Embryonic facial prominence (tissue), 1 donor: ENCODE results near the gene PLXNA1.

Source experiments
- DNase-seq: peaks from one replicate; pipeline ENCODE4 v3.0.0-alpha.2; 2016; ENCODE audit errors: extremely low spot score

Gene PLXNA1

DNA sequence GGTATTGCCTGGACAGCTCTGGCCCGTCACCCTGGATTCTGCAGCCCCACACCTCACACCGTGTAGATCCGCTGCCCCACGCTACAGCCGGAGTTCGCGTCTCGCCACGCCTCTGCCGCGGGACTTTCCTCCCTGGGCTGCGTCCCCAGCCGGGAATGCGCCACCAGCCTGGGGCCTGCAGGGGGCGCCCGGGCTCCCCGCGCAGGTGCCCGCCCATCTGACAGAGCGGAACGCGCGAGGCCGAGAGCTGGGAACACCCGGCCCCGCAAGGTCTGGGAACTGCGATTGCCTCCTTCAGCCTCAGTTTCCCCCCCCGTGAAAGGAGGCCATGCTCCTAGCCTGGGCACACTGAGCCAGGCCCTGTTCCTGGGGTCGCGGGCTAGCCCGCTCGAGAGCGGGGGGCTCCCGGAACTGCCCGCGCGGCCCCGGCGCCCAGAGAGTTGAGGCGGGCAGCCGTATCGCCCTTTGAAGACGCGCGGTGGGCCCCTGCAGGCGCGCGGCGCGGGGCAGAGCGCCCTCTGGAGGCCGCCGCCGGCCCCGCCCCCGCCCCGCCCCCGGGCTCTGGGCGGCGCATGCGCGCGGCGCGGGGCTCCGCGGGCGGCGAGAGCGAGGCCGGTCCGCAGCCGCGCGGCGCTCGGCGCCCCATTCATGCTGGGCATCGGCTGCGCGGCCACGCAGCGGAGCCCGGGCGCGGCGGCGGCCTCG is at the start of gene PLXNA1:
PLXNA1 (plus strand) TSS at position 645 of the 705 bp plus-strand sequence. CDS start 5,479 bp downstream, outside the sequence.
- peak; percentile 38 for DNase-seq

DNA sequence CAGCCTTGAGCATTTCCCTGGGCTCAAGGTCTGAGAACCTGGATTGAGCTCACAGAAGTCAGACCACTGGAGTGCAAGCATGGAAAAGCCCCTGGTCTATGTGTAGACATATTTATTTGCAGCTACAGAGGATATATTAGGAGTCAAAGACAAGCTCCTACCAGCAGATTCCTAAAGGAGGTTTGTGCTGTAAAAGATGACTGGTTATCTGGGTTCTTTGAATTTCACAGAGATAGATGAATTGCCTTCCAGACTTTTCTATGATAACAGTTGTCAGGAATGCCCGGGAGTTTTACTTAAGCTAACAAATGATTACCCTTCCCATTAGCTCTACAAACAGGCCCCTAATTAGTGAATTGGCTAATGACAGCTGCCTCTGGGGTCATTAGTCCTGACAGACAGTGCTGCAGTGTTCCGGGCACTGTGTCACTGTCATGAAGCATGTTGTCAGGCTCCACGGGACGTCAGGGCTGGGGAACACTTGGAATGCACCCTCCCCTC is 48.8 kb upstream of the PLXNA1 start:
- no peak for DNase-seq

DNA sequence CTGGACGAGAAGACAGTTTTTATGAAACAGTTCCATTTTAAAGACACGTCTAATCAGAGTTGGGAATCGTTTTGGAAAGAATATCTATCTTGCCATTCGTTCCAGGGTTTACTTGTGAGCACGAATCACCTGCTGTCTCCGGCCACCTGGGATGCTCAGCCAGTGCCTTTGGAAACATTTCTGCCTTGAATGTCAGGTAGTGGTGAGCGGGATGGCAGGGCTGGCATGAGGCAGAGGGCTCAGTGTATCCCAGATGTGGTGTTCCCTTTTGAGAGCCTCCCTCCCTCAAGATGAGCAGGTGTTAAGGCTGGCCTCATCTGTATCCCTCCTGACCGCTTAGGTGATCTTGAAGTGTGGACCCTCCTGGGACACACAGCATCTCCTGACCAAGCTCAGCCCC is 47.9 kb upstream of the PLXNA1 start:
- no peak for DNase-seq

DNA sequence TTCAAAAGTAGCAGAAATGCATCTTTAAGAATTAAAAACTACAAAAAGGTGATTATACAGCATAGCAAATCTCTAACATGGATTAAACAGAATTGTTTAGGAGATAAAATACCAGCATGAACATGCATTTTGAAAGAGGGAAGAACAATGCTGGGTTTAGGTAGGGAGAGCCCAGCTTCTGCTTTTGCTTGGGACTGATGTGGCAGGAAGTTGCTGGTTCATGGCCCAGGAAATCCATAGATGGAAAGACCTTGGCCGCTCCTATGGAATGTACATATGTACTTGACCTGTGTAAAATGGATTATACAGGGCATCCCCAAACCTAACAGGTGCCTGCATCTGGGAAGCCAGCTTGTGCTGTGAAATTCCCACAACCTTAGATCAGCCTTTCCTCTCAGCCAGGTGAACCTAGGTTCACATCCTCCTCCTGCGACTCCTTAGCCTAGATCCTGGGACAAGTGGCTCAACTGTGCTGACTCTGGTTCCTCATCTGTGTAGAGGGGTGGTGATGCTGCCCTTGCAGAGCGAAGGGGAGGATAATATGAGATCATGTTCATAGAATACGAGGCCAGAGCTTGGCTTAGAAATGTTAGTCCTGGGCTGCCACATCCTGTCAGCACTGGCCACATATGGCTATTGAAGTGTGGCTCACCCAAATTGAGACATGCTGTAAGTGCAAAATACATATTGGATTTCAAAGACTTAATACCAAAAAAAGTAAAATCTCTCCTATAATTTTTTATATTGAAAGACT is 47.0 kb upstream of the PLXNA1 start:
- no peak for DNase-seq

DNA sequence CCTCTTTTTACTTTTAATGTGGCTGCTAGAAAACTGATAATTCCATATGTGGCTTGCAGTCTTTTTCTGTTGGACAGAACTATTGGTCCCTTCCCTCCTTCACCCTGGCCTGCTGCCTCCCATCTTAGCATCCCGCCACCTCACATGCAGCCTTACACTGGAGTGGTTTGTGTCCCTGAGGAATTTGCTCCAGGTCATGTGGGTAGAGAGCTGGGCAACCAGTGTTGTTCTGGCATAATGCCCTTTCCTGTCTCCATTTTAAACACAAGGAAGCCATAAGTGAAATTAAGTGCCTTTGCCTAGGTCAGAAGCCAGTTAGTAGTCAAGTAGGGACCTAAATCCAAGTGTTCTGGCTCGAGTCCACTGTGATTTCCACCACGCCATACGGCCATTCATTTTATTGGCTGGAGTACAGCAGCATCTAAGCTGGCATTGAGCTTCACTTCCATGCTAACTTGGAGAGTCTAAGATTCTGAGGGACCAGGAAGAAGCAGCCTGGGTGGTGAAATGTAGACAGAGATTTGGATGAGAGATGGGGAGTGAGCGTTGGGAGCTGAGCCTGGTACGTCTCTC is 46.0 kb upstream of the PLXNA1 start:
- no peak for DNase-seq

DNA sequence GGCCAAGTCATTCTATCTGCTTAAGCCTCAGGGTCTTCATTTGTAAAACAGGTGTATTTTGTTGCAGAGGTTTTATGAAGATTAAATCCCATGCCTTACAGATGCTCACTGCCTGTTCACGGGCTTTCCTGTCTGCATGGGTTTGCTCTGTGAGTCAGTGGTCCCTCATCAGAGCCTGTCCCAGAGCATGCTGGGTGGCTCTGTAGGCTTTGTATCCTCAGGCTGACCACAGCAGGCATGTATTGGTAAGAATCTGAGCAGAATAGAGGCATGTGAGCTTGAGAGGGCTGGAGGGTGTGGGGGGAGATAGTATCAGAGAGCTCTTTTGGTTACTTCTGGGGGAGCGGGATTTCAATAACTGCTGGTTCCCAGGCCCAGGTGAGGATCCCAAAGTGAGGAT is 45.4 kb upstream of the PLXNA1 start:
- no peak for DNase-seq

DNA sequence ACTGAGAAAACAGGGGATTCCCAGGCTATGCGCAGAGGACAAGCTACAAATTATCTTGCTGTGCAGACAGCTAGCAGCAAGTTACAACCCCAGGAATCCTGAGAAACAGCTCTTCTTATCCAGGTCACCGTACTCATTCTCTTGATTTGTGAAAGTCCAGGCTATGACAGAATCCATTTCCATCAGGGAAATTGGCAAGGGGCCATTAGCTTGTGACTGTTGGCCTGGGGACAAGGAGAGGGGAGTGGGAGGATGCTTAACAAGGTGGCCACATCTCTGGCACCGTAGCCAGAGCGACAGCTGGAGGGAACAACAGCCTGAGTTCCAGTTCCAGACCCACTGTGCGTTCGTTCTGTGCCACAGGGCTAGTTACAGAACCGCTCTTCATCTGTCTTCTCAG is 44.9 kb upstream of the PLXNA1 start:
- no peak for DNase-seq

- no peak for DNase-seq
Measured at GRCh38 chr3:126938520-126939337, 44.2 kb upstream of the PLXNA1 start.

GRCh38 chr3:126939338-126939718 is 43.6 kb upstream of the PLXNA1 start:
- no peak for DNase-seq

GRCh38 chr3:126939733-126940132 is 43.2 kb upstream of the PLXNA1 start:
- no peak for DNase-seq

GRCh38 chr3:126941721-126942270 is 41.1 kb upstream of the PLXNA1 start:
- no peak for DNase-seq

- DNase-seq = no peak
Measured at GRCh38 chr3:126944089-126944965, 38.6 kb upstream of the PLXNA1 start.

DNA sequence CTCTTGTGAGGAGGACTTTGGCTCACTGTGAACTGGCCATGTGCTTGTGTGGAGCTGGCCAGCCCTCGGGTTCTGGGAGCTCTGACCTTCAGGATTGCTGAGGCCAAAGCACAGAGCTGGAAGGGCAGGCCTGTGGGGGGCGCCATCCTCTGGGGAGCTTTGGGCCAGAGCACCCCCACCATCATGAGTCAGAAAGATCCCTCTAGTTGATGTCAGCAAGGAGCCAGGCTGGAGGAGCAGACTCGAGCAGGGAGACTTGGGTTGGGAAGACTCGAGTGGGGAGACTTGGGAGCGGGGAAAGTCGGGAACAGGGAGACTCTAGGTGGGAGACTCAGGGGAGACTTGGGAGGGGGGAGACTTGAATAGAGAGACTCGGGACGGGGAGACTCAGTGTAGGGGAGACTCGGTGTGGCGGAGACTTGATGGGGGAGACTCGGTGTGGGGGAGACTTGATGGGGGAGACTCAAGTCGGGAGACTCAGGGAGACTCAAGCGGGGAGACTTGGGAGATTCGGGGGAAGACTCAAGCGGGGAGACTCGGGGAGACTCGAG is 37.7 kb upstream of the PLXNA1 start:
- DNase-seq = no peak

DNA sequence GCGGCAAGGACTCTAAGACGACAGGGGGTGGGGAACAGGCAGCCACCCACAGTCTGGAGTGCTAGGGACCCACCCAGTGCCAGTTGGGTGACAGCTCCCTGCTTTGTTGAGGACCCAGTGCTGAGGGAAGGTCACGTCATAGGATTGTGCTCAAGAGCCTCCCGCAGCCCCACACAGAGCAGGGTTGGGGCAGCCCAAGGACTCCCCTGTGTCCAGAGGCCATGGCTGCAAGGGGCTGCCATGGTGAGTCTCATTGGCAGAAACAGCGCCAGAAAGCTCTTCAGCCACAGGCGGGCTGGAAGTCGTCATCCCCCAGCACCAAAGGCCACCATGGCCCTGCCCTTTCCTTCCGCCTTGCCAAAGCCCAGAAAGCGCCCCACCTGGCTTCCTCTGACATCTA is 37.0 kb upstream of the PLXNA1 start:
- no peak for DNase-seq

- no peak for DNase-seq
Measured at GRCh38 chr3:126946405-126946804, 36.5 kb upstream of the PLXNA1 start.

DNA sequence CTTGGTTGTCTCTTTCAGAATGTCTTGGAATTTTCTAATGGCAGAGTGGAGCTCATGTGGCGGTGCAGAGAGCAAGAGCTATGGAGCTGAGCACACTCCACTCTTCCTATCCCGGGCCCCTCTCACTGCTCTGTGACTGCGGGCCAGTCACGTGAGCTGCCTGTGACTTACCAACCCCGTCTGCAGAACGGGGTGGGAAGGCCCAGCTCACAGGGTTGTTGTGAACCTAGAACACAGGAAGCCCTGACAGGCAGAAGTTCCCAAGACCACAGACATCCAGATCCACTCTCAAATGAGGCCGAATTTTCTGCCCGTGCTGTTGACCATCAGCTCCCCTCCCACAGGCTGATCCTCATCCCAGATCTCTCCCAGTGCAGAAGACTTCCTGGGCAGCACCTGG is 35.5 kb upstream of the PLXNA1 start:
- no peak for DNase-seq

DNA sequence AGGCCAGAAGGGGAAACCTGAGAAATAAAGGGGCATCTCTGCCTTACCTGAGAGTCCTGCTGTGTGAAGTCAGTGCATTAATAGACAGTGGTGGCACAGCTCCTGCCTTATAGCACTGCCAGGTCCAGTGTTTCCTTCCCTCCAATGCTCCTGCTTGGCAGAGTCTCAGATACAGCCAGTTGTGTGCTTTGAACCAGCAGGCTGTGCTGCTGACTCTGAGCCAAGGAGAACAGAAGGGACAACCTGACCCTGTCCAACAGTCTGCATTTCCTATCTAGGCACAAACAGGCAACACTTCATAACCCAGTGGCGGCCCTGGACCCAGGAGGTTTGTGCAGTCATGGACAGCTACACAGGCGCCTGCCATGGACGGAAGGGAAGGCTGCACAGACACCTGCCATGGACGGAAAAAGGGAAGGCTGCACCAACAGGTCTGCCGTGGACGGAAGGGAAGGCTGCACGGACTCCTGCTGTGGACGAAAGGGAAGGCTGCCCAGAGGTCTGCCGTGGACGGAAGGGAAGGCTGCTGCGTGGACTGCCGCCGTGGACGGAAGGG is 33.9 kb upstream of the PLXNA1 start:
- DNase-seq = no peak

GRCh38 chr3:126951561-126951960 is 31.4 kb upstream of the PLXNA1 start:
- no peak for DNase-seq

DNA sequence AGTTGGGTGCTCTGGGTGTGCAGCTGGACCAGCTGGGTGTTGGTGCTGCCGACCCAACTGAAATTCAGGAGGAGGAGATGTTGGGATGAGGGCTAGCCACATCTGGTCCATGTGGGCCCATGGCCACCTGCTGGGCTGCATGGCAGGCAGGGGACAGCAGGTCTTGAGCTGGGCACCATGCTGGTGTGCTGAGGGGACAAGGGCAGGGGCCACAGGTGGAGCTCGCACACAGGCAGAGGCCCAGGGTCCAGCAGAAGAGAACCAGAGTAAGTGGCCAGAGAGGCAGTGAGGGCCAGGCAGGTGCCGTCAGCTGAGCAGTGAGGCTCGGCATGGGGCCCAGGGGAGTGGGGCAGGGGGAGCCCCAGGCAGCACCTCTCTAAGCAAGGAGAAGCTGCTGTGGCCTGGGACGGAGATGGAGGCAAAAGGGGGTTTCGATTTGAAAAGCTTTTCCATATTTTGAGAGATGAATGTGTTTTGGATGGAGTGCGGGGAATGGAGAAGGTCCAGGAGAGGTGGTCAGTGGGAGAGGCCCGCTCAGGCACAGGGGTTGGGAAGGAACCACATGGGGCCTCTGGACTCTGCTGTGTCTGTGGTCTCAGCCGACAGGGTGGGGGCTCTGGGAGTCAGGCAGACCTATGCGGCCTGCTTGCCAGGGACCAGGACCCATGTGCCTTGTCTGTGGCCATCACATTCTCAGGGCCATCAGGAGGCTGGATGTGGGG is 30.5 kb upstream of the PLXNA1 start:
- DNase-seq = no peak
